Measurements from ENCODE around the gene XPNPEP2.

The XPNPEP2 gene

DNA sequence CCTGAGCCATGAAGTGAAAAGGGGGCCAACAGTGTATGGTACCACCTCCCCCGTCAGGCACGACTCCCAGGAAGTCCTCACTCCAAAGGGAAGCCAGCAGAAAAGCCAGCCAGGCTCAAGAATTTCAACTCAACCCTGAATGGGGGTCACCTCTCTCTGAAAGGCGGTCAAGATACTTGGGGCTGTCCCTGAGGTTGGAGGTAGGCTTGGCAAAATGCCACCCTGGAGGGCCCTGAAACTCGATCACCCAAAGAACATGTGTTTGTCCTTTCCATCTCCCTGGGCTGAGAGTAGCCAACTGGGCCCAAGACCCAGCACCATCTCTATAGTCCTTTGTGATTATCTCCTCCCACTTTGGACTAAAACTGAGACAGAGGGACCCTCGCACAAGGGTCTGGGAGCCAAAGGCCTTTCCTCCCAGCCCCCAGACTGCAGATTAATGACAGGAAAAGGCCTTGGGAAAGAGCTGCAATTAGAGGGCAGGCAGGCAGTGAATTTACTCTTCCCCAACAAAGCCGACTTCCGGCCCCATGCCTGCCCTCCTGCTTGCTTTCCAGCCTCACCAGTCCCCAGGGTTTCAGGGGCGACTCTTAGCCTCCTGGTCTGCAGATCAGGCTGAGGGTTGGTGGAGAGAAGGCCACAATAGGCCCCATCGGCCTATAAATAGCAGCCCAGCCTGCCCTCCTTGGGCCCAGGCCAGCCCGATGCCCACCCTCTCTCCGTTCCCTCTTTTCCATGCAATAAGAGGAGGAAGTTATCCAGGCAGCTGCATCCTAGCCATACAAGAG, 46.6 kb downstream of the XPNPEP2 start:
- H3K27ac ChIP-seq, result no peak overlapping the region
- TF ChIP-seq, protein P1, sequence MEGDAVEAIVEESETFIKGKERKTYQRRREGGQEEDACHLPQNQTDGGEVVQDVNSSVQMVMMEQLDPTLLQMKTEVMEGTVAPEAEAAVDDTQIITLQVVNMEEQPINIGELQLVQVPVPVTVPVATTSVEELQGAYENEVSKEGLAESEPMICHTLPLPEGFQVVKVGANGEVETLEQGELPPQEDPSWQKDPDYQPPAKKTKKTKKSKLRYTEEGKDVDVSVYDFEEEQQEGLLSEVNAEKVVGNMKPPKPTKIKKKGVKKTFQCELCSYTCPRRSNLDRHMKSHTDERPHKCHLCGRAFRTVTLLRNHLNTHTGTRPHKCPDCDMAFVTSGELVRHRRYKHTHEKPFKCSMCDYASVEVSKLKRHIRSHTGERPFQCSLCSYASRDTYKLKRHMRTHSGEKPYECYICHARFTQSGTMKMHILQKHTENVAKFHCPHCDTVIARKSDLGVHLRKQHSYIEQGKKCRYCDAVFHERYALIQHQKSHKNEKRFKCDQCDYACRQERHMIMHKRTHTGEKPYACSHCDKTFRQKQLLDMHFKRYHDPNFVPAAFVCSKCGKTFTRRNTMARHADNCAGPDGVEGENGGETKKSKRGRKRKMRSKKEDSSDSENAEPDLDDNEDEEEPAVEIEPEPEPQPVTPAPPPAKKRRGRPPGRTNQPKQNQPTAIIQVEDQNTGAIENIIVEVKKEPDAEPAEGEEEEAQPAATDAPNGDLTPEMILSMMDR (IDR thresholded peaks at IDR 0.05), result no peak
- no peak for TF ChIP-seq ZFX (IDR thresholded peaks at IDR 0.05; ENCODE audit: borderline replicate concordance)

DNA sequence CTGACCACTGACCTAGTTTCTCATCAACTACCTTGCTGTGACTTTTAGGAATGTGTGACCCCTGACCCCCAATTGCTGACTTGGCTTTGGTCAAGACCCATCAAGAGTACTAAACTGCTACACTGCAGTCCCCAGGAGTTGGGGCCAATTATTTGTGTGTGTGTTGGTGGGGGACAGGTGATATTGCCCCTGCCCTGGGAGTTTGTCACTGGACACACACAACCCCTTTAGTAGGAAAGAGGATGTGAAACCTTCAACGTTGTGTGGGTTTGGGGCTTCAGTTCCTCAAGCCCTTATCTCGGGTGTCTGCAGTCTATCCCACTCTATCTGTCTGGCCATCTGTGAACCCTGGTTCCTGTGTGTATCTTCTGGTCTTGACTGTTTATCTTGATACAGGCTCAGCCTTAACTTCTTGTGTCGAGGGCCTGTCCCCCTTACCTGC, 47.5 kb downstream of the XPNPEP2 start:
- no peak overlapping the region for H3K27ac ChIP-seq
- TF ChIP-seq, protein P1 (IDR thresholded peaks at IDR 0.05), result no peak
- TF ChIP-seq ZFX (IDR thresholded peaks at IDR 0.05; ENCODE audit: borderline replicate concordance), result no peak

DNA sequence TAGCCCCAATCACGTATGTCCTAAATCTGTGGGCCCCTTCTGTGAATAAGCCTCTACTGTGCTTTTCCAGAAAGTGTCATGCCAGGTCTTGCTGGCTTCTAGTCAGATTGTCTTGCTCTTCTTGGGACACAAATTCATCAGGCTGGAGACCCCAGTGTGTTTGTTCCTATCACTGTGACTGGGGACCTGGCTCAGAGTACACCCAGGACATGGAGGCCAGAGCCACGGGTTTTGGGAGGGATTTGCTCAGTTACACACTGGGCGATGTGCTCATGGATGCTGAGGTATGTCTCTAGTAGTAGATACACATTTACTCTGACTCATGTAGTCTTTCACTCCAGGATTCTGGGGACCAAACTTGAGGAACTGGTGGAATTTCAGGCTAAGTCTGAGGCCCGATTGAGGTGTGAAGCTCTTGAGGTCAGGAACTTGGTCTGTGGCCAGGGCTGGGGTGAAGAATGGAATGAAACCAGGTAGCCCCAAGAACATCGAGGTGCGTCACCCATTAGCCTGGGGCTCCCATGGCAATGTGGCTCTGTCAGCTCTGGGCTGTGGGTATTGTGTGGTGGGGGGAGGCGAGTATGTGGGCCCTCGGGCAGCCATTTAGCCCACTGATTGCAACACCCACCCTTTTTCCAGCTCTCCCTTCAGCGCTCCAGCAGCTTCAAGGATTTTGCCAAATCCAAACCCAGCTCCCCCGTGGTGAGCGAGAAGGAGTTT, 48.7 kb downstream of the XPNPEP2 start:
- TF ChIP-seq ZFX (IDR thresholded peaks at IDR 0.05; ENCODE audit: borderline replicate concordance), result no peak
- no peak overlapping the region for H3K27ac ChIP-seq

DNA sequence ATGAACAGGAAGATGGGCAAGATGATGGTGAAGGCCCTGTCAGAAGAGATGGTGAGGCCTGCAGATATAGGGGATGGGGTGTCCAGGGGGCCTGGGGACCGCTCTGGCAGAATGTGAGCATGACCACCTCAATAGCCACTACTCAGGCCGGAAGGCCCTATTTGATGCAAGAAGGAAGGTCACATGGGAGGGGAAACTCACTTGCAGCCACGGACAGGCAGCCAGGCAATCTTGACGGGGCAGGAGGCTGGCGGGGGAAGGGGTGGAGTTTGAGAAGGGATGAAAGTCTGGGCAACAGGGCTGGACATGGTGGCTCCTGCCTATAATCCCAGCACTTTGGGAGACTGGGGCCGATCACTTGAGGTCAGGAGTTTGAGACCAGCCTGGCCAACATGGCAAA, 49.7 kb downstream of the XPNPEP2 start:
- H3K27ac ChIP-seq, result no peak overlapping the region
- no peak for TF ChIP-seq ZFX (IDR thresholded peaks at IDR 0.05; ENCODE audit: borderline replicate concordance)
- TF ChIP-seq, protein P1 (IDR thresholded peaks at IDR 0.05), result no peak

DNA sequence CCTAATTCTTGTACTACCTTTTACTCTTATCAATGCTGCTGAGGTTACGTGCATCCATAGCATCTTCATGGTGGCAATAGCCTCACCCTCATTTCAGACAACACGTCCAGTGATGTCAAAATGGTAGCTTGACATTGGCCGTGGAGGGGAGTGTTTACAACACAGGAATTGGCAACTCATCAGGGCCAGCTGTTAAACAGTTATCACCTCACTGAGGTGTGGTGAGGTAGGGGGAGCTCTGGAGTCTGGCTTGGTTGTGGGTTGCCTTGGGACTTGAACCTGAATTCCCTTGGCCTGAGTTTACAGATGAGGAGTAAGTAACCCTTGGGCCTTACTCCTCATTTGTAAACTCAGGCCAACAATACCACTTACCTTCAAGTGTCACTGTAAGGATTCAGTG, 51.4 kb downstream of the XPNPEP2 start:
- TF ChIP-seq, protein P1 (IDR thresholded peaks at IDR 0.05), result no peak
- no peak for TF ChIP-seq ZFX (IDR thresholded peaks at IDR 0.05; ENCODE audit: borderline replicate concordance)
- no peak overlapping the region for H3K27ac ChIP-seq

DNA sequence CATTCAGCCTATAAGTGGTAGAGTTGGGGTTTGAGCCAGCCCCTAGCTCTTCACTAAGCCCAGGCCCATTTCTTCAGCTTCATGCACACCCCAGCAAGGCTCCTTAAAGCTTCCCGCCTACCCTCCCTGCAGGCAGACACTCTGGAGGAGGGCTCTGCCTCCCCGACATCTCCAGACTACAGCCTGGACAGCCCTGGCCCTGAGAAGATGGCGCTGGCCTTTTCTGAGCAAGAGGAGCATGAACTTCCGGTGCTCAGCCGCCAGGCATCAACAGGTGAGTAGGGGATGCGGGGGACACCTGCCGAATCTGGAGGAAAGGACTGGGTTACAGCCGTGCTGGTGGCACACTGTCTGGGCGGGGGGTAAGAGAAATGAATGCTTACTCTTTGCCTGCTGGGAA, 52.0 kb downstream of the XPNPEP2 start:
- H3K27ac ChIP-seq, result no peak overlapping the region
- no peak for TF ChIP-seq ZFX (IDR thresholded peaks at IDR 0.05; ENCODE audit: borderline replicate concordance)
- TF ChIP-seq, protein P1 (IDR thresholded peaks at IDR 0.05), result no peak

DNA sequence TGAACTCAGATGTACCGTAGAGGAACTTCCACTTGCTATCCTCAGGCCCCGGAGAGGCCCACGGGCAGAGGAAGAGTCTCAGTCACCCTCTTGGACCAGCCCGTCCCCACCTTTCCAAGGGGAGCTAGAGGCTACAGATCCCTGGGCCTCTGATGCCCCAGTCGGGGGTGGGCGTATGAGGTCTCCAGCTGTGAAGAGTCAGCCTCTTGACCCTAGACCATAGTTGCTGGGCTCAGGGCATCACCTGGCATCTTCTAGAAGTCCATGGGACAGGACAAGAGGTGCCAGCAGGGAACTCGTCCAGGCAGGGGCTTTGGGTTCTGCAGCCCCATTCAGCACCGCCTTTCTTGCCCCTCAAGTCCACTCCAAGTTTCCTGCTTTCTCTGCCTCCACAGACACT, 52.6 kb downstream of the XPNPEP2 start:
- no peak overlapping the region for H3K27ac ChIP-seq
- TF ChIP-seq, protein P1 (IDR thresholded peaks at IDR 0.05), result no peak
- TF ChIP-seq ZFX (IDR thresholded peaks at IDR 0.05; ENCODE audit: borderline replicate concordance), result no peak
